Nephron (organoid): ENCODE data around the gene ARGFX.
A peak's percentile ranks its signal among the peaks of the same experiment; 100 is the strongest.

Experiments used
- H3K27ac Mint-ChIP-seq, 3 experiments: 2 replicates each; pipeline ENCODE4 v1.8.0; 2020; ENCODE audit warnings: mixed read lengths in 3 of 3, mild to moderate bottlenecking in 2 of 3, moderate library complexity in 1 of 3
- H3K27me3 Mint-ChIP-seq: 2 replicates; pipeline ENCODE4 v1.8.0; 2021; ENCODE audit warnings: low read depth, mild to moderate bottlenecking, moderate library complexity, mixed read lengths
- H3K36me3 Mint-ChIP-seq: 2 replicates; pipeline ENCODE4 v1.8.0; 2020; ENCODE audit warnings: low read depth, mixed read lengths
- H3K4me1 Mint-ChIP-seq: 2 replicates; pipeline ENCODE4 v1.8.0; 2020; ENCODE audit warnings: mixed read lengths
- H3K4me3 Mint-ChIP-seq, 3 experiments: 2 replicates each; pipeline ENCODE4 v1.8.0; 2020; ENCODE audit warnings: mild to moderate bottlenecking in 3 of 3, mixed read lengths in 3 of 3, moderate library complexity in 2 of 3
- H3K9me3 Mint-ChIP-seq: 2 replicates; pipeline ENCODE4 v1.8.0; 2020; ENCODE audit warnings: mixed read lengths
- CTCF ChIP-seq, 3 experiments: fragments of 200-600 bp; sonication (generic); IDR thresholded peaks; one replicate each; pipeline ENCODE4 v1.5.0; 2021; ENCODE audit warnings: antibody characterized with exemption in 3 of 3; ENCODE audit not compliant: unreplicated experiment in 3 of 3

Gene ARGFX

GRCh38 chr3:121567649-121568048, at the start of gene ARGFX:
Gene ARGFX (plus strand): TSS chr3:121567949. CDS start chr3:121570714, 2,765 bp downstream.
- no peaks in the 10 kb centered on the region for H3K27me3 Mint-ChIP-seq
- no peaks in the 10 kb centered on the region for H3K4me1 Mint-ChIP-seq
- no peak within 1 kb of the TSS for H3K4me3 Mint-ChIP-seq
- H3K9me3 Mint-ChIP-seq = no peaks in the 10 kb centered on the region
- no peaks in the 10 kb centered on the region for H3K36me3 Mint-ChIP-seq
- H3K27ac Mint-ChIP-seq = no peak within 1 kb of the TSS
- TF ChIP-seq CTCF (IDR thresholded peaks at IDR 0.05; ENCODE audit: unreplicated experiment in 3 of 3) = no peak

GRCh38 chr3:121517953-121518655, 49.6 kb upstream of the ARGFX start:
- peak overlapping the region; percentile 41 to 90 (median 62) for H3K27ac Mint-ChIP-seq
- peaks cover 46% of the 10 kb centered on the region for H3K36me3 Mint-ChIP-seq
- no peaks in the 10 kb centered on the region for H3K4me1 Mint-ChIP-seq
- H3K27me3 Mint-ChIP-seq = no peaks in the 10 kb centered on the region
- no peak overlapping the region for H3K4me3 Mint-ChIP-seq
- TF ChIP-seq CTCF (IDR thresholded peaks at IDR 0.05; ENCODE audit: unreplicated experiment in 3 of 3) = no peak
- peaks cover 2% of the 10 kb centered on the region for H3K9me3 Mint-ChIP-seq

- H3K4me3 Mint-ChIP-seq = no peak overlapping the region
- H3K36me3 Mint-ChIP-seq = peaks cover 45% of the 10 kb centered on the region
- peaks cover 2% of the 10 kb centered on the region for H3K9me3 Mint-ChIP-seq
- no peaks in the 10 kb centered on the region for H3K27me3 Mint-ChIP-seq
- no peak for TF ChIP-seq CTCF (IDR thresholded peaks at IDR 0.05; ENCODE audit: unreplicated experiment in 3 of 3)
- H3K4me1 Mint-ChIP-seq = no peaks in the 10 kb centered on the region
- no peak overlapping the region for H3K27ac Mint-ChIP-seq
Observed at GRCh38 chr3:121520510-121520909, 47.2 kb upstream of the ARGFX start.

- Mint-ChIP-seq H3K27ac (no peak overlapping the region), H3K36me3 (peaks cover 17% of the 10 kb centered on the region), H3K27me3 (no peaks in the 10 kb centered on the region), H3K4me1 (no peaks in the 10 kb centered on the region), H3K4me3 (no peak overlapping the region), H3K9me3 (no peaks in the 10 kb centered on the region)
- peak; percentile 36 to 56 (median 45) for TF ChIP-seq CTCF (IDR thresholded peaks at IDR 0.05; ENCODE audit: unreplicated experiment in 3 of 3)
Observed at GRCh38 chr3:121529308-121529707, 38.4 kb upstream of the ARGFX start.

- H3K4me3 Mint-ChIP-seq = no peak overlapping the region
- H3K36me3 Mint-ChIP-seq = peaks cover 13% of the 10 kb centered on the region
- H3K4me1 Mint-ChIP-seq = no peaks in the 10 kb centered on the region
- no peak overlapping the region for H3K27ac Mint-ChIP-seq
- no peaks in the 10 kb centered on the region for H3K9me3 Mint-ChIP-seq
- no peak for TF ChIP-seq CTCF (IDR thresholded peaks at IDR 0.05; ENCODE audit: unreplicated experiment in 3 of 3)
- no peaks in the 10 kb centered on the region for H3K27me3 Mint-ChIP-seq
Observed at GRCh38 chr3:121531269-121531668, 36.5 kb upstream of the ARGFX start.

- Mint-ChIP-seq H3K4me3 (peak overlapping the region in 2 of 3 experiments; percentile 15 to 47), H3K27me3 (no peaks in the 10 kb centered on the region), H3K9me3 (no peaks in the 10 kb centered on the region), H3K27ac (no peak overlapping the region), H3K36me3 (peaks cover 10% of the 10 kb centered on the region), H3K4me1 (peaks cover 8% of the 10 kb centered on the region)
- no peak for TF ChIP-seq CTCF (IDR thresholded peaks at IDR 0.05; ENCODE audit: unreplicated experiment in 3 of 3)
Observed at GRCh38 chr3:121542924-121543323, 24.8 kb upstream of the ARGFX start.
